ENCODE measurements around the gene RBM39.
"Not testable (repeated sequence)": the region's sequence is repeated elsewhere in the genome, so short reads cannot be mapped to it uniquely, and the experiment has no call there.

DNA sequence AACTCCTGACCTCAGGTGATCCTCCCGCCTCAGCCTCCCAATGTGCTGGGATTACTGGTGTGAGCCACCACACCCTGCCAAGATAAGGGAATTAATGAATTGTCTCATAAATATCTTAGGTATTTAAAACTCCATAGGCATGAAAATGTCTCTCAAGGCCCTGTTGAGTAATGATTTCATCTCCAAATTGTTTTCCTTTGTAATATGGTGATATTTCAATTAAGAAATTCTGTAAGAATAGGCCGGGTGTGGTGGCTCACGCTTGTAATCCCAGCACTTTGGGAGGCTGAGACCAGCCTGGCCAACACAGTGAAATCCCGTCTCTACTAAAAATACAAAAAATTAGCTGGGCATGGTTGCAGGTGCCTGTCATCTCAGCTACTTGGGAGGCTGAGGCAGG is 43.5 kb upstream of the RBM39 start:
- TF ChIP-seq, protein P1, sequence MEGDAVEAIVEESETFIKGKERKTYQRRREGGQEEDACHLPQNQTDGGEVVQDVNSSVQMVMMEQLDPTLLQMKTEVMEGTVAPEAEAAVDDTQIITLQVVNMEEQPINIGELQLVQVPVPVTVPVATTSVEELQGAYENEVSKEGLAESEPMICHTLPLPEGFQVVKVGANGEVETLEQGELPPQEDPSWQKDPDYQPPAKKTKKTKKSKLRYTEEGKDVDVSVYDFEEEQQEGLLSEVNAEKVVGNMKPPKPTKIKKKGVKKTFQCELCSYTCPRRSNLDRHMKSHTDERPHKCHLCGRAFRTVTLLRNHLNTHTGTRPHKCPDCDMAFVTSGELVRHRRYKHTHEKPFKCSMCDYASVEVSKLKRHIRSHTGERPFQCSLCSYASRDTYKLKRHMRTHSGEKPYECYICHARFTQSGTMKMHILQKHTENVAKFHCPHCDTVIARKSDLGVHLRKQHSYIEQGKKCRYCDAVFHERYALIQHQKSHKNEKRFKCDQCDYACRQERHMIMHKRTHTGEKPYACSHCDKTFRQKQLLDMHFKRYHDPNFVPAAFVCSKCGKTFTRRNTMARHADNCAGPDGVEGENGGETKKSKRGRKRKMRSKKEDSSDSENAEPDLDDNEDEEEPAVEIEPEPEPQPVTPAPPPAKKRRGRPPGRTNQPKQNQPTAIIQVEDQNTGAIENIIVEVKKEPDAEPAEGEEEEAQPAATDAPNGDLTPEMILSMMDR (IDR thresholded peaks at IDR 0.05; ENCODE audit: low read length), result not testable (repeated sequence)
- not testable (repeated sequence) for TF ChIP-seq EZH2phosphoT487 (IDR thresholded peaks at IDR 0.05; ENCODE audit: low read length)
